OCI-LY1 (cell line): ENCODE data around the gene CAMK2A.

Source experiments
- H2AFZ ChIP-seq: fragments of 200-600 bp; sonication (generic), shearing (Covaris generic); 2 replicates; pipeline ENCODE4 v1.6.0; 2014; ENCODE audit warnings: antibody characterized with exemption, mild to moderate bottlenecking, low read length
- H3F3A ChIP-seq: fragments of 200-600 bp; sonication (generic), shearing (Covaris generic); 2 replicates; pipeline ENCODE4 v1.6.0; 2014; ENCODE audit warnings: mild to moderate bottlenecking, antibody characterized with exemption, low read length, moderate library complexity; ENCODE audit not compliant: insufficient read depth
- H3K27ac ChIP-seq: fragments of 200-600 bp; sonication (generic); 2 replicates; pipeline ENCODE4 v1.5.1; 2014; ENCODE audit warnings: low read length, mixed run types, mild to moderate bottlenecking, low read depth; ENCODE audit not compliant: poor library complexity, severe bottlenecking
- H3K27me3 ChIP-seq: fragments of 200-600 bp; sonication (generic); 2 replicates; pipeline ENCODE4 v1.6.0; 2014; ENCODE audit warnings: antibody characterized with exemption, mild to moderate bottlenecking, low read length, moderate library complexity; ENCODE audit not compliant: insufficient read depth
- H3K36me3 ChIP-seq: fragments of 200-600 bp; sonication (generic); 2 replicates; pipeline ENCODE4 v1.6.1; 2014; ENCODE audit warnings: mild to moderate bottlenecking, antibody characterized with exemption, low read length, moderate library complexity, mixed read lengths; ENCODE audit not compliant: insufficient read depth
- H3K4me1 ChIP-seq: fragments of 200-600 bp; sonication (generic); 2 replicates; pipeline ENCODE4 v1.5.1; 2014; ENCODE audit warnings: mild to moderate bottlenecking, low read length, moderate library complexity; ENCODE audit not compliant: insufficient read depth, severe bottlenecking
- H3K4me2 ChIP-seq: fragments of 200-600 bp; sonication (generic), shearing (Covaris generic); 2 replicates; pipeline ENCODE4 v1.6.1; 2014; ENCODE audit warnings: low read length
- H3K4me3 ChIP-seq: fragments of 200-600 bp; sonication (generic); 2 replicates; pipeline ENCODE4 v1.5.1; 2014; ENCODE audit warnings: low read length, low read depth, mild to moderate bottlenecking, mixed read lengths; ENCODE audit not compliant: poor library complexity, severe bottlenecking
- H3K79me2 ChIP-seq: fragments of 200-600 bp; shearing (Covaris generic); 2 replicates; pipeline ENCODE4 v1.6.1; 2016; ENCODE audit warnings: mixed run types, low read length, mixed read lengths; ENCODE audit not compliant: insufficient read depth
- H3K9ac ChIP-seq: fragments of 200-600 bp; sonication (generic), shearing (Covaris generic); 2 replicates; pipeline ENCODE4 v1.6.1; 2014; ENCODE audit warnings: mild to moderate bottlenecking, low read length, mixed read lengths
- H3K9me2 ChIP-seq: fragments of 200-600 bp; sonication (generic), shearing (Covaris generic); 2 replicates; pipeline ENCODE4 v1.6.1; 2014; ENCODE audit warnings: low read depth, mild to moderate bottlenecking, low read length, mixed read lengths
- H3K9me3 ChIP-seq: fragments of 200-600 bp; shearing (Covaris generic); 2 replicates; pipeline ENCODE4 v1.6.1; 2014; ENCODE audit warnings: low read length, mixed read lengths
- H4K20me1 ChIP-seq: fragments of 200-600 bp; sonication (generic), shearing (Covaris generic); 2 replicates; pipeline ENCODE4 v1.6.0; 2016; ENCODE audit warnings: mild to moderate bottlenecking, low read length; ENCODE audit not compliant: insufficient read depth
- CTCF ChIP-seq: fragments of 200-600 bp; sonication (generic), shearing (Covaris generic); IDR thresholded peaks from 2 replicates; pipeline ENCODE4 v1.5.1; 2017; ENCODE audit warnings: mild to moderate bottlenecking, antibody characterized with exemption, low read length, moderate library complexity, mixed read lengths
- EZH2 ChIP-seq: fragments of 200-600 bp; sonication (generic), shearing (Covaris generic); IDR thresholded peaks from 2 replicates; pipeline ENCODE4 v1.8.0; 2017; ENCODE audit warnings: borderline replicate concordance, mixed run types, mild to moderate bottlenecking, antibody characterized with exemption, low read length, moderate library complexity, mixed read lengths

The CAMK2A gene

DNA sequence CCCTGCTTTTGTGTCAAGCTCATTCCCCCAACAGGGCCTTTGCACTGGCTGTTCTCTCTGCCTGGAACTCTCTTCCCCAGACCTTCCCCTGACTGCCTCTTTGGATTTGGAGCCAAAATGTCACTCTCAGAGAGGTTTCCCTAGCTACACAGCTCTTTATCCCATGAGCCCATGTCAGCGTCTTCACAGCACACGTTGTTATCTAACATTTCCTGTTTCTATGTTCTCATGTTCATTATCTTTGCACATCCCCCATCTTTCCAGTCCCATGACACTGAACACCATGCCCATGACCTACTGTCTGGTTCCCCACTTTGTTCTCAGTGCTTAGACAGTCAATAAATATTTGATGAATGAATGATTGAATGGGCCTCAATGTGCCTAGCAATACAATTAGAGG, 39.5 kb upstream of the CAMK2A start:
- H3K9ac ChIP-seq: no peak overlapping the region
- no peaks in the 10 kb centered on the region for H4K20me1 ChIP-seq
- no peaks in the 10 kb centered on the region for H3F3A ChIP-seq
- no peak for TF ChIP-seq CTCF
- TF ChIP-seq EZH2: no peak
- H3K9me2 ChIP-seq: no peaks in the 10 kb centered on the region
- peaks cover 3% of the 10 kb centered on the region; the same call in 1 of the 2 replicates for H3K27me3 ChIP-seq
- H3K4me3 ChIP-seq: no peak overlapping the region
- H3K9me3 ChIP-seq: no peaks in the 10 kb centered on the region
- H3K4me2 ChIP-seq: no peak overlapping the region
- no peaks in the 10 kb centered on the region for H3K79me2 ChIP-seq
- H3K4me1 ChIP-seq: no peaks in the 10 kb centered on the region
- H2AFZ ChIP-seq: no peak overlapping the region
- no peak overlapping the region for H3K27ac ChIP-seq
- no peaks in the 10 kb centered on the region for H3K36me3 ChIP-seq

DNA sequence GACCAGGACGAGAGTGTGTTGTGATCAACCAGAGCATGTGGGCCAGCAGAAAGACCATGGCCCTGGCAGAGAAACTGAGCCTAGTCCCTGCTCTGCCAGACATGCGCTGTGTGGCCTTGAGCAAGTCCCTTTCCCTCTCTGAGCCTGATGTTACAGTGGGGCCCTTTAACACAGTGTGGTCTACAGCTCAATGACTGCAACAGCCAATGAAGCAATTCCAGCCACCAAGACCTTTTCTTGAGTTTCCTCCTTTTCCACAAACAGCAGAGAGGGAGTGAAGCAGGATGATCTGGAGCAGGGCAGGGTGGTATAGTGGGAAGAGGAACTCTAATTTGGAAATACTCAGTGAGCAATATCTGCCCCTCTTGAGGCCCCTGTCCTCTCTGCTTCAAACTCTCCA, 38.9 kb upstream of the CAMK2A start:
- Histone ChIP-seq H3K9me3 (no peaks in the 10 kb centered on the region), H3K9me2 (no peaks in the 10 kb centered on the region), H3K27ac (no peak overlapping the region), H3K27me3 (peaks cover 3% of the 10 kb centered on the region; the same call in 1 of the 2 replicates), H3F3A (no peaks in the 10 kb centered on the region), H3K79me2 (no peaks in the 10 kb centered on the region), H3K4me3 (no peak overlapping the region), H3K4me2 (no peak overlapping the region), H3K9ac (no peak overlapping the region), H4K20me1 (no peaks in the 10 kb centered on the region), H3K36me3 (no peaks in the 10 kb centered on the region), H3K4me1 (no peaks in the 10 kb centered on the region), H2AFZ (no peak overlapping the region)
- TF ChIP-seq CTCF: no peak
- no peak for TF ChIP-seq EZH2

DNA sequence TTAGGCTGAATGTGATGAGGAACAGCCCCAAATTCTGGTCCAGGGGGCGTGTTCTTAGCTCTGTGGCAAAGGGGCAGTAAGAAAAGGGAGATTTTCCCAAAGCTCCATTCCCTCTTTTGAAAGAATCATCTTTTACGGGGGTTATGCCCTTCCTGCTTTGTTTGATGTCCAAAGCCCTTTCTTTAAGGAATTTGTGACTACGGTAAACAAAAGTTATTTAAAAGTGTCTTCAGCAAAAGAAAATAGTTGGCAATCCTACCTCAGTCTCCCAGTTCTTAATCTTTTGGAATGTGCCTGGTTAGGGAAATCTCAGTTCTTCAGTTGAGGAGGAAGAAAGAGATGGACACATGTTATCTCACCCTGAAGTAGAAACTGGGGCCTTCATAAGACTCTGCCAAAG, 37.6 kb upstream of the CAMK2A start:
- TF ChIP-seq EZH2: no peak
- no peaks in the 10 kb centered on the region for H3F3A ChIP-seq

GRCh38 chr5:150326707-150327106, 37.1 kb upstream of the CAMK2A start:
- Histone ChIP-seq H3K79me2 (no peaks in the 10 kb centered on the region), H3K9me3 (no peaks in the 10 kb centered on the region), H3K27me3 (no peaks in the 10 kb centered on the region; the same call in 1 of the 2 replicates), H3K9me2 (no peaks in the 10 kb centered on the region), H4K20me1 (no peaks in the 10 kb centered on the region), H3K27ac (no peak overlapping the region), H3K4me1 (no peaks in the 10 kb centered on the region), H3K36me3 (no peaks in the 10 kb centered on the region), H3K4me2 (no peak overlapping the region), H3K4me3 (no peak overlapping the region), H2AFZ (no peak overlapping the region), H3K9ac (no peak overlapping the region), H3F3A (no peaks in the 10 kb centered on the region)
- TF ChIP-seq EZH2: no peak

More for the DNA sequence above, 37.6 kb upstream of the CAMK2A start:
- Histone ChIP-seq H4K20me1 (no peaks in the 10 kb centered on the region), H3K9me2 (no peaks in the 10 kb centered on the region), H3K9ac (no peak overlapping the region), H3K27ac (no peak overlapping the region), H3K4me1 (no peaks in the 10 kb centered on the region), H3K4me2 (no peak overlapping the region), H3K9me3 (no peaks in the 10 kb centered on the region), H3K4me3 (no peak overlapping the region), H2AFZ (no peak overlapping the region), H3K27me3 (no peaks in the 10 kb centered on the region; the same call in 1 of the 2 replicates), H3K79me2 (no peaks in the 10 kb centered on the region), H3K36me3 (no peaks in the 10 kb centered on the region)
